GM19397 (cell line): Measurements from ENCODE around the gene KRABD2.
"Not testable (repeated sequence)": the region's sequence is repeated elsewhere in the genome, so short reads cannot be mapped to it uniquely, and the experiment has no call there.

ENCODE experiments used
- ATAC-seq: cut with Tn5 transposase; IDR thresholded peaks from one replicate; pipeline ENCODE4 v1.9.1; 2021; ENCODE audit warnings: mild to moderate bottlenecking, moderate library complexity; ENCODE audit not compliant: unreplicated experiment

The KRABD2 gene

DNA sequence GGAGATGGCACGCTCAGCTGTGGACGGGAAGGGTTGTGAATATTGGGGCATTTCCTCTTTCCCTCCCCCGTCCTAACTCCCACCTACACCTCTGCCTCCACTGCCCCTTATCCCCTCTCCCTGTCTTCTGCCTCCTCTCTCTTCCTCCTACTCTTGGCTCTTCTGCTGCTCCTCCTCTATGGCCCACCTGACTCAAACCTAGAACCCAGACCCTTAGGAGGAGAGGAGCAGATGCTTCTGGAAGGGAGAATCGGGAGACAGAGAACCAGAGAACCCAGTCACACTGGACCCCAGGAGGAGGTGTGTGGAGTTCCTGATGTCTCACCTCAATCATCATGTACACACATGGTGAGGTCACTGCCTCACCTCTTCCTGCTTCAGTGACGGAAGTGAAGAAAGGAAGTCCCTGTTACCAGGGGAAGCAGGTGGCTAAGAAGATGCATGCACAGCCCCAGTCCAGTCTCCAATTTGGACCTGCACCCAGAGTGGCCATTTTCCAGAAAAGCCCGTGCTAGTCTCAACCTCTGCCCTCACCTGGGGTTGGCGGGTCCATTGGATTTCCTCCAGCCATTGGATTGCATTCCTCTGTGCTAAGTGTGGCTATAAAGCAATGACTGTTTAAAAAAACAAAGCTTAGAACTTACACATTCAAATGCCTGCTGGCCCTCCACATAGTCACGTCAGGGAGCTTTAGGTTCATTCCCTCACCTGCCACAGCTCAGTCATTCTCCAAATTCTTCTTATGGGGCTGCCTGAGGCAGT lies 17.1 kb upstream of the KRABD2 start:
- ATAC-seq: no peak

DNA sequence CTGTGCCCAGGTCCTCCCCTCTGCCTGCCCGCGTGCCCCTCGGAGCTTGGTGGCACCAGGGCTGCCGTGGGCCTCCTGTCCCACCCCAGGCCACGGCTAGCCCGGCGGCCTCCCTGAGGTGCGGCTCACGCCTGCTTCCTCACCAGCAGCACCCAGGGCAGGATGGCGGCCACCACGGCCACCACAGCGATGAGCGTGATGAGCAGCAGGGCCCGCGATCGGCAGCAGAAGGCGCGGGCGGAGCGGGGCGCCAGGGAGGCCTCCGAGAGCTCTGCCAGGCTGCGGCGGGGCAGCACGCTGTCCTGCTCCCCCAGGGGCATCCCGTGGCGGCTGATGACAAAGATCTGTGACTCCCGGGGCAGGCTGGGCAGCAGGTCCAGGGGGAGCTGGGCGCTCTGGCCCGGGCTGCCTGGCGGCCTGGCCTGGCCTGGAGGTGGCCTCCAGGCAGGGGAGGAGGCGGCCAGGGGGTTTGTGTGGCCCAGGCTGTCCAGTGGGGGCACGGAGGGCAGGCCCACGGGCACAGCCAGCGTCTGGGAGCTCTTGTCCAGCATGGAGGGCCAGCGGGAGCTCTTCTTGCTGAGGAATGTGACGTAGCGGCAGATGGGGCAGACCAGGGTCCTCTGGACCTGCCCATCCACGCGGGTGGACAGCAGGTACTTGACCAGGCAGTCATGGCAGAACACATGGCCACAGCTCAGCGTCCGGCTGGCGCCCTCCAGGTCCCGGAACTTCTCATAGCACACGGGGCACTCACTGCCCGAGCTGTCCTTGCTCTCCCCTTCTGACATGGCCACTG lies 16.4 kb upstream of the KRABD2 start:
- ATAC-seq: no peak

DNA sequence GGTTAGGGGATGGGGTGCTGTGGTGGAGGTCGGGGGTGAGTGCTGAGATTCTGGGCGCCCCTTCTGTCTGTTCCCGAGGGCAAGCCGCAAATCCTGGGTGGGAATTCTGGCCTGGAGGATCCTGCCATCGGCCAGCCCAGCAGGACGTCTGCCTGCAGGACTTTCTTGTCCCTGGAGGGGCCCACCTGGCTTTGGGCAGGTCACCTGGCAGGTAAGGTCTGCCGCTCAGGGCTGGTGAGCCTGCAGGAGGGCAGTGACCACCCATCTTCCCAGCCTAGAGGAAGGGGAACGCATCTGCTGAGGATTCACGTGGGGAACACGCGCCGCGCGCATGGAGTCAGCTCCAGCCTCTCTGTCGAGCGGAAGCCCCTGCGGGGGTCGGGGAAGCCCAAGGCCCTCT lies 15.8 kb upstream of the KRABD2 start:
- no peak for ATAC-seq

GRCh38 chr17:8391711-8392110 lies 15.2 kb upstream of the KRABD2 start:
- ATAC-seq: no peak

DNA sequence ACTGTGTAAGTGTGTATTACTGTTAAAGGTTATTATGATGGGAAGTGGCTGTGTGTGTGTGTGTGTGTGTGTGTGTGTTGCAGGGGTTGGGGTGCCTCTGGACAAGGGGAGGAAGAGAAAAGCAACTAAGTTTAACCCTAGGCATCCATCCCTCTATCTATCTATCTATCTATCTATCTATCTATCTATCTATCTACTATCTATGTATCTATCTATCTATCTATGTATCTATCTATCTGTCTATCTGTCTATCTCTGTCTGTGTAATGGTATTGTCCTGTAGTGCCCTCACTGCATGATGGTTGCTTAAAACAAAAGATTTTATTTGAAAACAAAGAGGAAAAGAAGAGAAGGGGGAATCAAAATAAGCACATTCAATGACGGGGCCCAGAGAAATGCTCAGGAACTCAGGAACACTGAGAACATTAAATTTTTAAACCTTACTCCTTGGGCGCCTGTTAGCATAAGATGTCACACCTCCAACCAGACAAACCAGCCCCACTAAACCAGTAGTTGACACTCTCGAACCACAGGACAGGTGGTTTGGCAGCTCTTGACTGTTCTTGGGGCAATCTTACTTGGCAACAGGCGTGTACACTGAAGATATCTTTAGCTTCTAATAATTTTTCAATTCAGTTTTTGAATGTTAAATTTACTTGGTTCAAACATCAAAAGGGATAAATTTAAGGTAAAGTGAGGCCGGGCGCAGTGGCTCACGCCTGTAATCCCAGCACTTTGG lies 11.6 kb upstream of the KRABD2 start:
- no peak for ATAC-seq

DNA sequence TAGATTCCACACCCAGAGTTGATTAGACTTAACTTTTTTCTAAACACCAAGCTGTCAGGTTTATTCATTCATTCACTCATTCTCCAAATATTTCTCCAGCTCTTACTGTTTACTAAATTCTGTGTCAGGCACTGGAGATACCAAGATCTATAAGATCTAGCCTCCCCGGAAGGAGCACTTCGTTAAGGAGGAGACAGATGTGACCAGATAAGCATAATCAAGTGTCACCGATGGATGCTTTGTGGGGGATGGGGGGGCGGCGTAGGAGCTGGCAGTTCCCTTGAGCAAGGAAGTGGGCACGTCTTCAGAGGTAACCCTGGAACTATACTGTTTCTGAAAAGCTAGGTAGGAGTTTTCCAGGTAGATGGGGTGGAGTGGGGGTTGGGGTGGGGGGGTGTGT lies 10.3 kb upstream of the KRABD2 start:
- no peak for ATAC-seq

DNA sequence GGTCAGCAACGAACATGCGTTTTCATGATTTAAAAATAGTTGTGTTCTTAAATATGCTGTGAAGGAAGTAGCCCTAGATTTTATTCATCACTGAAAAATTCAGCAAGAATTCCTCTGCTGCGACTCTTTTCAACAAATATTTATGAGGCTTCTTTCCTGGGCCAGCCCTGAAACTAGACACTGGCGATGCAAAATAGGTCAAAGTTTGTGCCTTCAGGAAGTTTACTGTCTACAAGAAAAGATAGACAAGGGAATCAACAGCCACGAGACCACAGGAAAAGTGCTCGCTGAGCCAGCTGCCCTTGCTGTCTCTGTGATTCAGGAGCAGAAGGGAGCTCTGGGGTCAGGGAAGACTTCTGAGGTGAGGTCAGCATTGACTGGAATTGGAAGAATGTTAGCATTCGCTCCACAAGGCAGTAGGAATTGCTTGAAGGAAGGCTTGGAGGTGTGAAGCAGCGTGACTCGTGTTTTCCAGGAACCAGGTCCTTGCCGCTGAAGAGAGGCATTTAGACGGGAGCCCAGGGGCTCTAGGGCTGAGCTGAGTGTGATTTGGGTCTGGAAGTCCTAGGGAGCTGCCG lies 8.4 kb upstream of the KRABD2 start:
- no peak for ATAC-seq

- ATAC-seq: peak; percentile 92
Measured at GRCh38 chr17:8383143-8383822, 6.8 kb upstream of the KRABD2 start, which contains the start of gene RPL26. Gene RPL26, minus strand, starts transcription at chr17:8383193. Its CDS starts 883 bp downstream, at chr17:8382310.

DNA sequence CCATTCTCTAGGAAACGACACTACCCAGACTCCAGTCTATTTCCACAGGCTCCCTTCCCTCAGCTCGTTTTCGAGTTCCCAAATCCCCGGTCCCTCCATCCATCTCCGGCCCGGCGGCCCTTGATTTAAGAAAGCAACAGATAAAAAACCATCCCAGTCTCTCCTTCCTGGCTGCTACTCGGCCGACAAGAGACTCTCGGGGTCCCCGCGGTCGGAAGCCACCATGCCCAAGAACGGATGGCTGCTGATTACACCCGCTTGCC lies 6.3 kb upstream of the KRABD2 start:
- ATAC-seq: no peak

GRCh38 chr17:8382052-8382879 lies 5.8 kb upstream of the KRABD2 start:
- no peak for ATAC-seq

GRCh38 chr17:8380049-8380448 lies 3.5 kb upstream of the KRABD2 start:
- no peak for ATAC-seq

DNA sequence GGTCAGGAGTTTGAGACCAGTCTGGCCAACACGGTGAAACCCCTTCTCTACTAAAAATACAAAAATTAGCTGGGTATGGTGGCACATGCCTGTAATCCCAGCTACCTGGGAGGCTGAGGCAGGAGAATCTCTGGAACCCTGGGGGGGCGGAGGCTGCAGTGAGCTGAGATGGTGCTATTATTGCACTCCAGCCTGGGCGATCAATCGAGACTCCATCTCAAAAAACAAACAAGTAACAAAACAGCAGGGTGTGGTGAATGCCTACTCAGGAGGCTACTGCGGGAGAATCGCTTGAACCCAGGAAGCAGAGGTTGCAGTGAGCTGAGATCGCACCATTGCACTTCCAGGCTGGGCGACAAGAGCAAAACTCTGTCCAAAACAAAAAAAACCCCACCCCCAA lies 1.6 kb upstream of the KRABD2 start:
- ATAC-seq: not testable (repeated sequence)

DNA sequence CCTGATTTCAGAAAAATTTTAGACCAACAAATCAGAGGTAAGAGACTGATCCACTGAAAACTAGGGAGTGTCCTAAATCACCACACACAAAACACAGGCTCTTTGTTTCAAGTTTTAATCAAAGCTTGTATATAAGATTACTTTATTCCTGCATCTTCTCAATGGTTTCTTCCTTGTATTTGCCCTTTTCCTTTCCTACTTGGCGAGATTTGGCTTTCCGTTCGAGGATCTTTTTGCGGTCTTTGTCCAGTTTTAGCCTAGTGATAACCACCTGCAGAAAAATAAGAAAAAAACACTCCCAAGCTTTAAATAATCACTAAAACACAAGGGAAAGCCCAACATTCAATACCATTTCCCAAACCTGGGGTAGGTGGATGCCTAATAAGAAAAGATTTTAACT lies 918 bp upstream of the KRABD2 start:
- ATAC-seq: no peak

DNA sequence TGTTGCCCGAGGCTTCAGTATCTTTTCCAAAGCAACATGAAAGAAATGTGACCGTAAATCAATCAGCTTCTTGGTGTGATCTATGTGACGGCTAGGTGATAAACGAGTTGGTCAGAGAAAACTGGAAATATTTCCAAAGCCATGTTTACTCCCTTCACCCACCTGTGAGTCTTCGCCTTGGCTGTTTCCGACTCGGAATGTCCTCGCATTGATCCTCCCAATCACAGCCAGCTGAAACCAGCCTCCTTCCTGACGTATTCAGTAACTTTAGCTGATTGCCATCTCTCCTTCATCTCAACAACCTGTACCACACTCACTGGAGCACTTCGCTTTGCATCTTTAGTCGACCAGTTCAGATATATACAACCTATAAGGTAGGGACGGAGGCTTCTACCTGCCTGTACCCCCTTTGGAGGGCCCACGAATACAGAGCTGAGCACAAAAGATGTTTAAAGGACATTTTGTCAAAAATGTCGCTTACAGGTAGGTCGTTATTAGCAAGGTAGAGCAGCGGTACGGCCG lies 705 bp downstream of the KRABD2 start:
- peak; percentile 11 for ATAC-seq

DNA sequence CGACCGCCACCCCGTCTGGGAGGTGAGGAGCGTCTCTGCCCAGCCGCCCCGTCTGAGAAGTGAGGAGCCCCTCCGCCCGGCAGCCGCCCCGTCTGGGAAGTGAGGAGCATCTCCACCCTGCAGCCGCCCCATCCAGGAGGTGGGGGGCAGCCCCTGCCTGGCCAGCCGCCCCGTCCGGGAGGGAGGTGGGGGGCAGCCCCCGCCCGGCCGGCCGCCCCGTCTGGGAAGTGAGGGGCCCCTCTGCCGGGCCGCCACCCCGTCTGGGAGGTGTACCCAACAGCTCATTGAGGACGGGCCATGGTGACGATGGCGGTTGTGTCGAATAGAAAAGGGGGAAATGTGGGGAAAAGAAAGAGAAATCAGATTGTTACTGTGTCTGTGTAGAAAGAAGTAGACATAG lies 2.6 kb downstream of the KRABD2 start:
- ATAC-seq: not testable (repeated sequence)

- ATAC-seq: no peak
Measured at GRCh38 chr17:8372422-8372821, 4.1 kb downstream of the KRABD2 start.

GRCh38 chr17:8371786-8372185 lies 4.7 kb downstream of the KRABD2 start:
- ATAC-seq: no peak

DNA sequence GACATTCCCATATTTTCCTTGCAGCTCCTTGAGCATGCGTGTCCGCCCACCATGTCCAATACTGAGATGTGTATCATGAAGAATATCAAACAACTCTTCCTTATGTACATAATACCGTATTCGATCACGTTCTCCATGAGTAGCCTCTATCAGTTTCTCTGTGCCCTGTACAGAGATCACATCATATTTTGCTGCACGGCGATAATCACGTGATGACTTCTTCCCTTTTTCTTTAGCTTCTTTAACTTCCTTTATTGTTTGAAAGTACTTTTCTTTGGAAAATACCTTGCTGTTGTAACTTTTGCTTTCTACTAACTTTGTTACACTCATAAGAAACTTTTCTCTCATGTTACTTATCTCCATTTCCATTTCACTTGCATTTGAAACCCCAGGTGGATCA lies 6.6 kb downstream of the KRABD2 start:
- no peak for ATAC-seq

GRCh38 chr17:8368193-8368592 lies 8.3 kb downstream of the KRABD2 start:
- ATAC-seq: no peak

DNA sequence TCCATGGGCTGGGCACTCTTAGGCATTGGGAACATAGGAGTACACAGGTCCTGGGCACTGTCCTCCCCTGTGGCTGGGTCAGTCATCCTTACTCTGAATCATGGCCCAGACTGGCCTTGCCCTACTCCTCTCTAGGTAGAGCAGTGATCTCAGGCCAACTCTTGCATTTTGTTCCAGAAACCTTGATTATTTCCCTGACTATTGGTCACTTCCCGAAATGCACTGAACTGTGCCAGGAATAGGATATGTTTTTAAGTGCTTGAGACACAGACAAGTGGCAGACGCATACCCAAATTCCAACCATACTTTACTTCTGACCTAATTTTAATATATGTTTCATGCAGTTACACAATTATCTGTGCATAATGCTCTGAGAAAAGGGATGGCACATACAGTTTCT lies 10.3 kb downstream of the KRABD2 start:
- no peak for ATAC-seq
